Activated CD8-positive, alpha-beta T cell treated with anti-CD3 and anti-CD28 coated beads for 36 hours (primary cell): ENCODE data around the gene ARFIP1. TPM values are rescaled to one million over a fixed set of nuclear protein-coding genes. Genes with fewer than 3 reads are reported as not detected.

ENCODE experiments used
- ATAC-seq: fragments of 200-7000 bp; cut with Tn5 transposase; one replicate; pipeline ENCODE4 v1.10.0; 2021; ENCODE audit warnings: mild to moderate bottlenecking, moderate library complexity
- CTCF ChIA-PET: fragments of 350-600 bp; sonication (Branson Sonifier 250); formaldehyde crosslinking; loops from one replicate; lab custom pipeline; 2021; ENCODE audit warnings: antibody characterized with exemption; lab: Charles Lee
- POLR2A ChIA-PET: fragments of 350-600 bp; sonication (Branson Sonifier 250); formaldehyde crosslinking; loops from one replicate; lab custom pipeline; 2021; ENCODE audit warnings: antibody characterized with exemption; lab: Charles Lee
- DNase-seq: peaks from one replicate; pipeline ENCODE4 v3.0.0-alpha.2; 2020
- H3K27ac Mint-ChIP-seq: one replicate; pipeline ENCODE4 v1.8.0; 2021; ENCODE audit warnings: mild to moderate bottlenecking, mixed read lengths
- H3K27me3 Mint-ChIP-seq: one replicate; pipeline ENCODE4 v1.8.0; 2021; ENCODE audit warnings: mixed read lengths
- H3K36me3 Mint-ChIP-seq: one replicate; pipeline ENCODE4 v1.8.0; 2021; ENCODE audit warnings: low read depth, mixed read lengths
- H3K4me1 Mint-ChIP-seq: one replicate; pipeline ENCODE4 v1.8.0; 2021; ENCODE audit warnings: low read depth, mixed read lengths
- H3K4me3 Mint-ChIP-seq: one replicate; pipeline ENCODE4 v1.8.0; 2021; ENCODE audit warnings: mild to moderate bottlenecking, moderate library complexity, mixed read lengths
- H3K9me3 Mint-ChIP-seq: one replicate; pipeline ENCODE4 v1.8.0; 2021; ENCODE audit warnings: mixed read lengths
- intact Hi-C: fragments of 100-400 bp; cut with micrococcal nuclease; formaldehyde crosslinking; loops from one replicate; pipeline ENCODE4 v1.10.0; 2022
- total RNA-seq, 2 experiments: library from RNA; stranded (reverse); gene quantifications; one replicate each; pipeline ENCODE4 v1.2.3, GENCODE V29; 2021
- TF ChIP-seq, protein P1 (sequence below): fragments of 200-600 bp; IDR thresholded peaks from one replicate; pipeline ENCODE4 v1.8.0; 2022; ENCODE audit warnings: antibody characterized with exemption, mild to moderate bottlenecking

The ARFIP1 gene
- total RNA-seq, 2 experiments from 2014 or later, result 7.2 to 8.9 TPM

DNA sequence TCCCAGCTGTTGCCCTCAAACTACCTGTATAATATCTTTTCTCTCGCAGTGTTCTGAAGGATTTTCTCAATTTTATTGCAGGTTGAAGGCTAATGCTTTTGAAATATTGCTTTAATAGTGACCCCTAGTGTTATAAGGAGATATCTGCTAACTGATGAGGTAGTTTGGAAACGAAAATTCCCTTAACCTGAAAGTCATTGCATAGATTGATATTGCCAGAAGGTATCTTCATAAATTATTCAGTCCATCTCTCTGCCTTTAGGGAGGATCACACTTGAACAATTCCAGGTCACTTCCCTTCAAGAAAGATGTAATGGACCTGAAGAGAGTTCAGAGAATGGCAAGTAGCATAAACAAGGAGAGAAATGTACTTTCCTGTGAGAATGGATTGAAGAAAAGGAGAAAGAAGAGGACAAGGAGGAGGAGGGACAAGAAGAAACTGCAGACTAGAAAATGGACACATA, 44.3 kb upstream of the ARFIP1 start:
- Mint-ChIP-seq H3K27ac (no peak overlapping the region), H3K9me3 (no peaks in the 10 kb centered on the region), H3K36me3 (no peaks in the 10 kb centered on the region), H3K4me3 (no peak overlapping the region), H3K27me3 (peaks cover 3% of the 10 kb centered on the region), H3K4me1 (no peaks in the 10 kb centered on the region)
- ChIA-PET POLR2A (no interaction called here), CTCF (interaction anchor here (0.7 to 8.0 kb wide), 25 partner anchors 9 to 329 kb away, joined by 3 to 47 read pairs (median 4); no protein-coding TSS in a partner anchor)
- DNase-seq (no peak), ATAC-seq (peak; percentile 27)
- TF ChIP-seq, protein P1, sequence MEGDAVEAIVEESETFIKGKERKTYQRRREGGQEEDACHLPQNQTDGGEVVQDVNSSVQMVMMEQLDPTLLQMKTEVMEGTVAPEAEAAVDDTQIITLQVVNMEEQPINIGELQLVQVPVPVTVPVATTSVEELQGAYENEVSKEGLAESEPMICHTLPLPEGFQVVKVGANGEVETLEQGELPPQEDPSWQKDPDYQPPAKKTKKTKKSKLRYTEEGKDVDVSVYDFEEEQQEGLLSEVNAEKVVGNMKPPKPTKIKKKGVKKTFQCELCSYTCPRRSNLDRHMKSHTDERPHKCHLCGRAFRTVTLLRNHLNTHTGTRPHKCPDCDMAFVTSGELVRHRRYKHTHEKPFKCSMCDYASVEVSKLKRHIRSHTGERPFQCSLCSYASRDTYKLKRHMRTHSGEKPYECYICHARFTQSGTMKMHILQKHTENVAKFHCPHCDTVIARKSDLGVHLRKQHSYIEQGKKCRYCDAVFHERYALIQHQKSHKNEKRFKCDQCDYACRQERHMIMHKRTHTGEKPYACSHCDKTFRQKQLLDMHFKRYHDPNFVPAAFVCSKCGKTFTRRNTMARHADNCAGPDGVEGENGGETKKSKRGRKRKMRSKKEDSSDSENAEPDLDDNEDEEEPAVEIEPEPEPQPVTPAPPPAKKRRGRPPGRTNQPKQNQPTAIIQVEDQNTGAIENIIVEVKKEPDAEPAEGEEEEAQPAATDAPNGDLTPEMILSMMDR, result peak; percentile 75
- intact Hi-C loops, result no loop called here

DNA sequence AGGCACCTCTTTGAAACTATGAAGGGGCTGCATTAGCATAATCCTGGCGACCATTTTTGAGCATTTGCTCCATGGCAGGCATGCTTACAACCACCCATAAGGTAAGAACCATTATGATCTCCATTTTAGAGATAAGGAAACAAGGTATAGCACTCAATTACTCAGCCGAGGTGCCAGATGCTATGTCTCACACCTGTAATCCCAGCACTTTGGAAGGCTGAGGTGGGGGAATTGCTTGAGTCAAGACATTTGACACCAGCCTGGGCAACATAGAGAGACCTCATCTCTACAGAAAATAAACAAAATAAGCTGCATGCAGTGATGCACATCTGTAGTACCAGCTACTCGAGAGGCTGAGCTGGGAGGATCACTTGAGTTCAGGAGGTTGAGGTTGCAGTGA, 43.8 kb upstream of the ARFIP1 start:
- TF ChIP-seq, protein P1, result no peak
- Mint-ChIP-seq H3K36me3 (no peaks in the 10 kb centered on the region), H3K9me3 (no peaks in the 10 kb centered on the region), H3K27ac (no peak overlapping the region), H3K4me1 (no peaks in the 10 kb centered on the region), H3K27me3 (peaks cover 3% of the 10 kb centered on the region), H3K4me3 (no peak overlapping the region)
- ATAC-seq, result no peak
- ChIA-PET CTCF (interaction anchor here (0.7 to 8.0 kb wide), 16 partner anchors 8 to 327 kb away, joined by 3 to 47 read pairs (median 4); no protein-coding TSS in a partner anchor), POLR2A (no interaction called here)
- no peak for DNase-seq
- intact Hi-C loops, result no loop called here

DNA sequence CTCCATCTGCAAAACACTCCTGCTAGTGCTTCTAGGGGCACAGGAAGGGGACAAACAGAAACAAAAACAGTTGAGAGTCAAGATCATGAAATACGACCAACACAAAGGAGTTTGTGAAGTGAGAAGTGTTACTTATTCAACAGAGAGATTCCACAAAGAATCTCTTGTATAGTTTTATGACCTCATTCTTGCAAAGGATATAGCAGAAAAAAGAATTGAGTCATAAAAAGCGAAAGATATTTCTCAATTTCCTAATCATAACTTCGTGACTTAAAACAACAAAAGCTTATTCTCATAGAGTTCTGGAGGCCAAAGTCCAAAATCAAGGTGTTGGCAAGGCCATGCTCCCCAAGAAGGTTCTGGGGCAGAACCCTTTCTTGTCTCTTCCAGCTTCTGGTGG, 40.9 kb upstream of the ARFIP1 start:
- Mint-ChIP-seq H3K36me3 (no peaks in the 10 kb centered on the region), H3K4me3 (no peak overlapping the region), H3K4me1 (no peaks in the 10 kb centered on the region), H3K27ac (no peak overlapping the region), H3K9me3 (no peaks in the 10 kb centered on the region), H3K27me3 (peaks cover 3% of the 10 kb centered on the region)
- TF ChIP-seq, protein P1, result no peak
- intact Hi-C loops, result loop anchor here (2.0 kb wide), 1 partner anchor 328 kb away; no protein-coding TSS in a partner anchor
- ChIA-PET POLR2A (interaction anchor here (0.6 kb wide), 1 partner anchor 267 kb away, joined by 3 read pairs; no protein-coding TSS in a partner anchor), CTCF (interaction anchor here (1.2 to 1.7 kb wide), 2 partner anchors 99 to 238 kb away, joined by 3 to 5 read pairs; no protein-coding TSS in a partner anchor)
- ATAC-seq (no peak), DNase-seq (no peak)

DNA sequence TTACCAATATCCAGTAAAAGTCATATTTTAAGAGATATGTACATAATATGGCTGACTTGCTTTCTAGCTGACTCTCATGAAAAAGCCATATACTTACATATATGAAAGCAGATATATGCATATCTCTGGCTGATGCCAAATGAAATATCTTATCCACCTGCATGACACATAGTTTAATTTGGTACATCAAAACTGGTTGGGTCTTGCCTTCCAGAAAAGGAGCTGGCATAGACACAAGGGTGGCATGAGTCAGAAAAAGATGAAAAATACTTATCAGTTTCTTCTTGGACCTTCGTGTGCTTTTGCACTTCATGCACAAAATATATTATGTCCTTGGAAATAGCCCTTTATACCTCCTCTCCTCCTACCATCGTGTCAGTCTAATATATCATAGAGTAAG, 32.3 kb upstream of the ARFIP1 start:
- Mint-ChIP-seq H3K4me3 (no peak overlapping the region), H3K27ac (no peak overlapping the region), H3K9me3 (no peaks in the 10 kb centered on the region), H3K36me3 (no peaks in the 10 kb centered on the region), H3K4me1 (no peaks in the 10 kb centered on the region), H3K27me3 (no peaks in the 10 kb centered on the region)
- TF ChIP-seq, protein P1, result no peak
- CTCF ChIA-PET, result no interaction called here
- intact Hi-C loops, result no loop called here
- ATAC-seq (no peak), DNase-seq (no peak)
- POLR2A ChIA-PET, result no interaction called here

DNA sequence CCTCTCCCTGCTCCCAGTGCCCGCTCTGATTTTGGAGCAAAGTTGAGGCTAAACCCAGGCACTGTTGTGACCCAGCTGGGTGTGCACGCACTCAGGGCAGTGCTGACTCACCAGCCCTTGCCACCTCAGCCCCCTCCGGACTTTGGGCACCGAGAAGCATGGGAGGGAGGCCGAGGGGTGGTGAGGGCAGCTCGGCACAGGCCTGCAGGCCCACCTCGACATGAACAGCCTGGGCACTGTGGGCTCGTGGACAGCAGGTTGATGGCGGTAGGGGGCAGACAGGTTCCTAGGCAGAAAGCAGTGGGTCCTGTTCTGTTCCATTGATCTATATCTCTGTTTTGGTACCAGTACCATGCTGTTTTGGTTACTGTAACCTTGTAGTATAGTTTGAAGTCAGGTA, 31.1 kb upstream of the ARFIP1 start:
- Mint-ChIP-seq H3K4me1 (no peaks in the 10 kb centered on the region), H3K9me3 (no peaks in the 10 kb centered on the region), H3K27ac (no peak overlapping the region), H3K36me3 (no peaks in the 10 kb centered on the region), H3K4me3 (no peak overlapping the region), H3K27me3 (no peaks in the 10 kb centered on the region)
- no peak for ATAC-seq
- CTCF ChIA-PET, result no interaction called here
- TF ChIP-seq, protein P1, result no peak
- intact Hi-C loops, result no loop called here
- POLR2A ChIA-PET, result no interaction called here
- DNase-seq, result no peak
